CD4-positive, alpha-beta T cell treated with Interleukin-2 at 100 ng/mL for 4 hours (primary cell): ENCODE data around the gene MAN1A1.

Experiments used
- DNase-seq: peaks from one replicate; pipeline ENCODE4 v3.0.0-alpha.2; 2020; ENCODE audit warnings: low spot score

Gene MAN1A1

GRCh38 chr6:119325559-119326265 is 23.8 kb downstream of the MAN1A1 start:
- DNase-seq = no peak

- DNase-seq = no peak
Measured at GRCh38 chr6:119324718-119325117, 24.8 kb downstream of the MAN1A1 start.

GRCh38 chr6:119323931-119324330 is 25.6 kb downstream of the MAN1A1 start:
- DNase-seq = no peak

- DNase-seq = no peak
Measured at GRCh38 chr6:119323478-119323877, 26.1 kb downstream of the MAN1A1 start.

- DNase-seq = peak; percentile 55
Measured at GRCh38 chr6:119322715-119323350, 26.7 kb downstream of the MAN1A1 start.

GRCh38 chr6:119322034-119322433 is 27.5 kb downstream of the MAN1A1 start:
- DNase-seq = no peak

GRCh38 chr6:119319694-119320093 is 29.9 kb downstream of the MAN1A1 start:
- DNase-seq = no peak

- DNase-seq = no peak
Measured at GRCh38 chr6:119318730-119319129, 30.8 kb downstream of the MAN1A1 start.

- no peak for DNase-seq
Measured at GRCh38 chr6:119318176-119318575, 31.4 kb downstream of the MAN1A1 start.

GRCh38 chr6:119317007-119317406 is 32.6 kb downstream of the MAN1A1 start:
- no peak for DNase-seq

- no peak for DNase-seq
Measured at GRCh38 chr6:119314885-119315272, 34.7 kb downstream of the MAN1A1 start.

GRCh38 chr6:119313937-119314884 is 35.4 kb downstream of the MAN1A1 start:
- DNase-seq = peak; percentile 38

- DNase-seq = peak; percentile 30
Measured at GRCh38 chr6:119312875-119313338, 36.7 kb downstream of the MAN1A1 start.

GRCh38 chr6:119312441-119312840 is 37.1 kb downstream of the MAN1A1 start:
- DNase-seq = no peak

- DNase-seq = no peak
Measured at GRCh38 chr6:119311514-119312142, 37.9 kb downstream of the MAN1A1 start.

GRCh38 chr6:119310486-119311036 is 39.0 kb downstream of the MAN1A1 start:
- no peak for DNase-seq

GRCh38 chr6:119308991-119309657 is 40.4 kb downstream of the MAN1A1 start:
- no peak for DNase-seq

GRCh38 chr6:119308048-119308570 is 41.5 kb downstream of the MAN1A1 start:
- no peak for DNase-seq

- no peak for DNase-seq
Measured at GRCh38 chr6:119307056-119307455, 42.5 kb downstream of the MAN1A1 start.

- no peak for DNase-seq
Measured at GRCh38 chr6:119306396-119306968, 43.1 kb downstream of the MAN1A1 start.
